ENCODE results near the gene HIBADH. TPM values are rescaled to one million over a fixed set of nuclear protein-coding genes. Genes with fewer than 3 reads are reported as not detected.

The HIBADH gene
- total and polyA plus RNA-seq, 9 of the 15 experiments (the other 6 are each of a cell fraction or from before 2014, with no cell fraction given), result 10.7 to 67.8 (median 36.9) TPM

GRCh38 chr7:27569106-27569505, 93.6 kb downstream of the HIBADH start:
- no peak overlapping the region for H3K9ac ChIP-seq (ENCODE audit: insufficient read depth in 1 of 2, low read depth in 2 of 2, low read length in 2 of 2)
- no peak for DNase-seq (ENCODE audit: extremely low read depth in 1 of 4, low spot score in 3 of 4)
- no peaks in the 10 kb centered on the region for H3K36me3 ChIP-seq (ENCODE audit: control insufficient read depth, insufficient read depth, low read length)
- H4K20me1 ChIP-seq (replicated peaks; ENCODE audit: control insufficient read depth, insufficient read depth, low read length), result no peaks in the 10 kb centered on the region
- H3K79me2 ChIP-seq (ENCODE audit: control insufficient read depth, insufficient read depth, low read length), result no peaks in the 10 kb centered on the region
- H3K9me3 ChIP-seq (replicated peaks; ENCODE audit: control insufficient read depth, insufficient read depth, low read depth, low read length), result peaks cover 2% of the 10 kb centered on the region; the same call in 1 of the 2 replicates
- no peak overlapping the region for H2AFZ ChIP-seq (ENCODE audit: low read depth, low read length)
- in situ Hi-C loops (cut with MboI), result no loop called here
- no peak overlapping the region for H3K4me3 ChIP-seq
- BruUV-seq (replicated peaks), result no TSS peak
- ChIA-PET POLR2A (interaction anchor here (1.1 to 1.2 kb wide), 2 partner anchors 14 to 30 kb away, joined by 3 read pairs; no protein-coding TSS in a partner anchor), CTCF (ENCODE audit: low intra/inter-chr PET ratio) (no interaction called here)
- H3K9me1 ChIP-seq (ENCODE audit: control insufficient read depth, insufficient read depth, low read length), result no peaks in the 10 kb centered on the region
- H3K27ac ChIP-seq (ENCODE audit: extremely low read depth, low read depth, low read length), result no peak overlapping the region
- no peaks in the 10 kb centered on the region for H3K4me1 ChIP-seq (replicated peaks in 1 of 2; ENCODE audit: control insufficient read depth in 2 of 2, insufficient read depth in 2 of 2, low read length in 2 of 2)
- TF ChIP-seq SP1 (CRISPR knock-in tag; IDR thresholded peaks at IDR 0.05) (no peak), ZFP1 (CRISPR knock-in tag; IDR thresholded peaks at IDR 0.05) (no peak), HDAC2 (IDR thresholded peaks at IDR 0.05) (no peak), DIDO1 (tag; IDR thresholded peaks at IDR 0.05; ENCODE audit: low read depth) (no peak), ZNF347 (CRISPR knock-in tag; IDR thresholded peaks at IDR 0.05; ENCODE audit: low read depth) (no peak), ZNF239 (CRISPR knock-in tag; IDR thresholded peaks at IDR 0.05) (no peak), RHOXF2B (CRISPR knock-in tag; conservative IDR thresholded peaks at IDR 0.05) (no peak), SRSF9 (IDR thresholded peaks at IDR 0.05; ENCODE audit: borderline replicate concordance, low read depth, low read length) (no peak), FOS (IDR thresholded peaks at IDR 0.05; ENCODE audit: extremely low read depth, insufficient read length) (no peak), NEUROD1 (IDR thresholded peaks at IDR 0.05; ENCODE audit: borderline replicate concordance, low read depth, low read length, partially characterized antibody) (no peak), ZBTB2 (IDR thresholded peaks at IDR 0.05) (no peak), NONO (IDR thresholded peaks at IDR 0.05; ENCODE audit: low read depth in 2 of 2, low read length in 1 of 2) (no peak), THAP7 (CRISPR knock-in tag; IDR thresholded peaks at IDR 0.05) (no peak), ZNF764 (CRISPR knock-in tag; IDR thresholded peaks at IDR 0.05; ENCODE audit: low read depth) (no peak), POLR2AphosphoS2 (IDR thresholded peaks at IDR 0.05; ENCODE audit: low read length) (no peak), ZBTB17 (CRISPR knock-in tag; IDR thresholded peaks at IDR 0.05) (no peak), SIN3A (IDR thresholded peaks at IDR 0.05; ENCODE audit: borderline replicate concordance in 2 of 2, control insufficient read depth in 1 of 2, low read depth in 2 of 2, low read length in 2 of 2) (no peak), POLR2A (conservative IDR thresholded peaks at IDR 0.05) (no peak)
- FAIRE-seq, result no peak
- no peak overlapping the region for H3K4me2 ChIP-seq (ENCODE audit: insufficient read depth, low read length)
- no peak for ATAC-seq
- H3K27me3 ChIP-seq (ENCODE audit: control insufficient read depth in 2 of 2, insufficient read depth in 2 of 2, low read length in 2 of 2), result no peaks in the 10 kb centered on the region
- intact Hi-C loops (cut with micrococcal nuclease), result no loop called here
